Duodenal mucosa (tissue), 2 donors: ENCODE data around the gene CTNNA2.

ENCODE experiments used
- H3K27ac ChIP-seq: one replicate; pipeline ENCODE4 v1.7.0; 2013; ENCODE audit warnings: low read depth, low read length
- H3K27me3 ChIP-seq, 2 donors: one replicate each; pipeline ENCODE4 v1.7.0; 2013; ENCODE audit warnings: low read length in 2 of 2, control low read depth in 1 of 2; ENCODE audit not compliant: insufficient read depth in 2 of 2, control insufficient read depth in 1 of 2
- H3K36me3 ChIP-seq, 2 donors: one replicate each; pipeline ENCODE4 v1.7.0; 2013; ENCODE audit warnings: low read length in 2 of 2, control low read depth in 1 of 2; ENCODE audit not compliant: insufficient read depth in 2 of 2, control insufficient read depth in 1 of 2
- H3K4me1 ChIP-seq, 2 donors: one replicate each; pipeline ENCODE4 v1.7.0; 2013; ENCODE audit warnings: low read length in 2 of 2, control low read depth in 1 of 2; ENCODE audit not compliant: insufficient read depth in 2 of 2, control insufficient read depth in 1 of 2
- H3K4me3 ChIP-seq, 2 donors: one replicate each; pipeline ENCODE4 v1.7.0; 2013; ENCODE audit warnings: low read length in 2 of 2, low read depth in 1 of 2
- H3K9ac ChIP-seq, 2 donors: one replicate each; pipeline ENCODE4 v1.7.0; 2013; ENCODE audit warnings: low read length in 2 of 2, low read depth in 1 of 2
- H3K9me3 ChIP-seq, 2 donors: one replicate each; pipeline ENCODE4 v1.7.0; 2013; ENCODE audit warnings: low read length in 2 of 2, control low read depth in 1 of 2; ENCODE audit not compliant: control insufficient read depth in 1 of 2

The CTNNA2 gene

GRCh38 chr2:80374105-80374504 is 861.3 kb downstream of the CTNNA2 start:
- Histone ChIP-seq H3K4me1 (no peaks in the 10 kb centered on the region), H3K4me3 (no peak overlapping the region), H3K27ac (no peak overlapping the region), H3K9me3 (no peaks in the 10 kb centered on the region), H3K9ac (no peak overlapping the region), H3K27me3 (no peaks in the 10 kb centered on the region), H3K36me3 (no peaks in the 10 kb centered on the region)

- H3K4me3 ChIP-seq, result no peak overlapping the region
- no peaks in the 10 kb centered on the region for H3K9me3 ChIP-seq
Observed at GRCh38 chr2:80377071-80377470, 864.2 kb downstream of the CTNNA2 start.

DNA sequence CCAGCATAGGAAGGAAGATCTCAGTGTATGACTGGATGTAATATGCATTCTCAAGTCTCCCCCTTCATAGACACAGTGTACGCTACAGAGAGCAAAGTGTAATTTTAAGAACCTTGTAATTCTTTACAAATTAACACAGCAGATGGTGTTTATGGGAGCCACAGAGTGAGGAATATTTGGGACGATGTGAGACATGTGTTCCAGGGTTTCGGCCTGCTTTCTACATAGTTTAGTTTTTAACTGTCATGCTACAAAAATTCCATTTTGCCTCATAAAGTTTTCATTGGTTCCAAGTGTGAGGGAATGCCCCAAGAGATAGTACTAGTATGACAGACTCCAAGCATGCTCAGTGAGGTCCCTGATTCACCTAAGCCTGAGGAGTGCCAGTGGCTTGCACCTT is 867.9 kb downstream of the CTNNA2 start:
- Histone ChIP-seq H3K4me1 (no peaks in the 10 kb centered on the region), H3K27ac (no peak overlapping the region), H3K4me3 (no peak overlapping the region), H3K9ac (no peak overlapping the region), H3K36me3 (no peaks in the 10 kb centered on the region), H3K27me3 (no peaks in the 10 kb centered on the region), H3K9me3 (no peaks in the 10 kb centered on the region)

More at GRCh38 chr2:80377071-80377470, 864.2 kb downstream of the CTNNA2 start:
- H3K27me3 ChIP-seq, result no peaks in the 10 kb centered on the region
- no peaks in the 10 kb centered on the region for H3K4me1 ChIP-seq
- no peaks in the 10 kb centered on the region for H3K36me3 ChIP-seq
- no peak overlapping the region for H3K9ac ChIP-seq
- no peak overlapping the region for H3K27ac ChIP-seq

DNA sequence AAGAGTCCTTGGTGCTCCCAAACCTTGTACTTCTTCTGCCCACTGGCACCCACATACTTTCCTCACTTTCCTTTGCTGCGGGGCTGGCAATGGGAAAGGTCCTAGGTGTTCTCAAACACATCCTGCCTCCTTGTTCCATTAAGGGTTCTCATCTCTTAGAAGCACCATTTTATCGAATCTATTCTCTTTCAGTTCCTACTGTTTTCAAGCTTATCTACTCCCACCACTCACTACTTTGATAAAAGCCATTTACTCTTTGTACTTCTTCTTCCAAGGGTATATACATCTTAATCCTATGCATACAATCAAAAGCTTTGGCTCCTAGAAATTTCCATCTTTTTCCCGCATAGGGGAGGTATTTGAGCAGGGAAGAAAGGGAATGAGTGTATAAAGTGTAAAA is 868.8 kb downstream of the CTNNA2 start:
- H3K4me1 ChIP-seq, result no peaks in the 10 kb centered on the region
- no peak overlapping the region for H3K4me3 ChIP-seq
- H3K27ac ChIP-seq, result no peak overlapping the region
- H3K9me3 ChIP-seq, result no peaks in the 10 kb centered on the region
- H3K27me3 ChIP-seq, result no peaks in the 10 kb centered on the region
- no peak overlapping the region for H3K9ac ChIP-seq
- no peaks in the 10 kb centered on the region for H3K36me3 ChIP-seq

GRCh38 chr2:80392441-80392840 is 879.6 kb downstream of the CTNNA2 start:
- H3K9ac ChIP-seq, result no peak overlapping the region
- H3K27ac ChIP-seq, result no peak overlapping the region
- no peaks in the 10 kb centered on the region for H3K27me3 ChIP-seq
- H3K4me3 ChIP-seq, result no peak overlapping the region
- no peaks in the 10 kb centered on the region for H3K9me3 ChIP-seq
- H3K4me1 ChIP-seq, result no peaks in the 10 kb centered on the region
- no peaks in the 10 kb centered on the region for H3K36me3 ChIP-seq

DNA sequence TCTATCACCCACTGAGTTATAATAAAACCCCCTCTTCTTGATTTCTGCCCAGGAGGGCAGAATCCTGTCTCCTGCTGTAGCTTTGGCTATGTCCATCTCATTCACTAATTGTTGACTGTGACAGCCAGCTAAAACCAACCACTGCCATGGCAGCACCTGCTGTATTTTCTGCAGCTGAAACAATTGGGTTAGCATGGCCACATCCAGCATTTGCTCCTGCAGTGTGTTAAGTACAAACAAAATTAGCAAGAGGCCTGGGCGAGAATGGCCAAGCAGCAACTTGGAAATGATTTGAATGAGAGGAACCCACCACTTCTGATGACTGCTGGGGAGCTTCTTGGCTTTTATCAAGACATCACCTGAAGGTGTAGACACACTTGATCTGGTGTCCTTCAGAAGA is 881.1 kb downstream of the CTNNA2 start:
- no peaks in the 10 kb centered on the region for H3K36me3 ChIP-seq
- H3K4me3 ChIP-seq, result no peak overlapping the region
- no peak overlapping the region for H3K9ac ChIP-seq
- H3K9me3 ChIP-seq, result no peaks in the 10 kb centered on the region
- H3K27me3 ChIP-seq, result no peaks in the 10 kb centered on the region
- H3K27ac ChIP-seq, result no peak overlapping the region
- H3K4me1 ChIP-seq, result no peaks in the 10 kb centered on the region

DNA sequence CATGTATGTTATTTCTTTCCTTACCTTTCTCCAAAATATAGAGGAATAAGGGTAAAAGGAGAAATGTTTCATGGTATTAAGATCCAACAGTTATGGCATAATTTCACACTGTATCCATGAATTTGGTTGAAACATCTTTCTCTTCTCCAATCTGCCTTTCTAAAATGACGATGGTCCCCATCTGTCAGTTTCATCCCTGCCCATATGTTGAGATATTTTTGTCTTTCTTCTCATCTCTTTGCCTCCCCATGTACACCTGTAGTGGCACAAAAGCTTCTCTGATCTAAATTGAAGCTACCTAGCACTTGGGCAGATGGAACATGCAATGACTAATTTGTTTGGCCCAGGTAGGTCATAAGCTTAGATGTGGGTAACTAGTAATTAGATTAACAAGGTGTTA is 882.4 kb downstream of the CTNNA2 start:
- no peaks in the 10 kb centered on the region for H3K36me3 ChIP-seq
- no peaks in the 10 kb centered on the region for H3K4me1 ChIP-seq
- H3K27me3 ChIP-seq, result no peaks in the 10 kb centered on the region
- no peak overlapping the region for H3K27ac ChIP-seq
- no peak overlapping the region for H3K9ac ChIP-seq
- H3K4me3 ChIP-seq, result no peak overlapping the region
- no peaks in the 10 kb centered on the region for H3K9me3 ChIP-seq

- H3K27ac ChIP-seq, result no peak overlapping the region
- H3K4me1 ChIP-seq, result no peaks in the 10 kb centered on the region
- no peak overlapping the region for H3K4me3 ChIP-seq
- H3K36me3 ChIP-seq, result no peaks in the 10 kb centered on the region
- no peaks in the 10 kb centered on the region for H3K9me3 ChIP-seq
- H3K9ac ChIP-seq, result no peak overlapping the region
- no peaks in the 10 kb centered on the region for H3K27me3 ChIP-seq
Observed at GRCh38 chr2:80396276-80396675, 883.4 kb downstream of the CTNNA2 start.

- Histone ChIP-seq H3K27ac (no peak overlapping the region), H3K9ac (no peak overlapping the region), H3K27me3 (no peaks in the 10 kb centered on the region), H3K36me3 (no peaks in the 10 kb centered on the region), H3K4me3 (no peak overlapping the region), H3K9me3 (no peaks in the 10 kb centered on the region), H3K4me1 (no peaks in the 10 kb centered on the region)
Observed at GRCh38 chr2:80403081-80403480, 890.2 kb downstream of the CTNNA2 start.

DNA sequence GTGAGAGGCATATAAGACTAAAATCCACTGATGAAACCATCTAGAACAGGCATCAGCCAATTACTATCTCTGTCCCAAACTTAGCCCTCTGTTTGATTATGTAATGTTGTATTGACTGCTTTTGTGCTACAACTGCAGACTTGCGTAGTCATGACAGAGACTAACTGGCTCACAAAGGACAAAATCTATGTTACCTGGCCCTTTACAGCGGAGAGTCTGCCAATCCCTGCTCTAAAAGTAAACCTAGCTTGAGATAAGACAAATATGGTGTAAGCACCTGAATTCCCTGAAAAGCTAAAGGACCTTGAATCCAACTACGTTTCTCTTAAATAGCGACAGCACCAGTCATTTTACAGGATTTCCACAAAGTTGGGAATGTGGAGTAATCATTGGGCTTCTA is 894.5 kb downstream of the CTNNA2 start:
- Histone ChIP-seq H3K27ac (no peak overlapping the region), H3K4me1 (no peaks in the 10 kb centered on the region), H3K4me3 (no peak overlapping the region), H3K9me3 (no peaks in the 10 kb centered on the region), H3K9ac (no peak overlapping the region), H3K36me3 (no peaks in the 10 kb centered on the region), H3K27me3 (no peaks in the 10 kb centered on the region)

DNA sequence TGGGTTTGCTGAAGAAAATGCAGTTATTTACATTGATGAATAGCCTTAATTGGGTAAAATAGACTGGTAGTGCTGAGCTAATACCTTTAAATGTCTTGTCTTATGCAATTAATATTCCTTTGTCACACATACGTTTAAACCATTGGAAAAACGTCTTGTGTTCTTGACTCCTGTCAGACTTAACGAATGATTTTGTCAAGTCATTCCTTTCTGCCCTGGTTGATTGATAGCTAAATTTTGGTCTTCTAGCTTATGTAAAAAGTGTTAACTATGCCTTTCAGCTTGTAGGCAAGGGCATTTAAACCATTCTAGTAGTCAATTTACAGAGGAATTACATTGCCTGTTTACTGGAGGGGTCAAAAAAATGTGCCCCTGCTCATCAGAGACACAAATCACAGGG is 897.5 kb downstream of the CTNNA2 start:
- no peak overlapping the region for H3K4me3 ChIP-seq
- H3K27me3 ChIP-seq, result no peaks in the 10 kb centered on the region
- H3K36me3 ChIP-seq, result no peaks in the 10 kb centered on the region
- no peak overlapping the region for H3K27ac ChIP-seq
- H3K9ac ChIP-seq, result no peak overlapping the region
- no peaks in the 10 kb centered on the region for H3K4me1 ChIP-seq
- H3K9me3 ChIP-seq, result peaks cover 0 to 7% of the 10 kb centered on the region in 2 donors
